HG02943 (cell line): Measurements from ENCODE around the gene HOXC11.

Experiments used
- ATAC-seq: cut with Tn5 transposase; IDR thresholded peaks from one replicate; pipeline ENCODE4 v1.9.1; 2021; ENCODE audit warnings: mild to moderate bottlenecking, low read depth, moderate library complexity; ENCODE audit not compliant: unreplicated experiment

The HOXC11 gene

DNA sequence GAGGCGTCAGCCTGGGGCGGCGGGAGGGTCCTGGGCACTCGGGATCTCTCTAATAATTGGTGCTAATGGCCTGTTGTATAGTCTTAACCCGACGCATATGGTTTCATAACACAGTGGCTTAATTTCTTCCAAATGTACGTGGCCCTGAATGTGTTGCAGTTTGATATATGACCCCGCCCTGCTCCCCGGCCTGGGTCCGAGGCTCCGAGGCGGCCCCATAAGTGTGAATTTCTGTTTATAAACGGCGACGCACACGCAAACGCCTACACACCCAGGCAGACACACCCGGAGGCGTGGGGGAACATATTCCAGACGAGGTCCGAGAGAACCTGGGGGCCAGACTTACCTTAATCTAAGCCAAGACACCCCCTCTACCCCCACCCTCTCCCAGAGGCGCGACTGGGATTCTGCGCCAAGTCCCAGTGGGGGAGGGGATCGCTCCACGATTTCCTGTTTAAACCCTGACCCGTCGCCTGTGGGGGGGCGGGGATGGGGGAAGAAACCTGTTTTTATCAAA, 45.6 kb downstream of the HOXC11 start:
- no peak for ATAC-seq

GRCh38 chr12:54019091-54019811, 46.3 kb downstream of the HOXC11 start:
- no peak for ATAC-seq

- ATAC-seq = no peak
Measured at GRCh38 chr12:54019924-54020590, 47.1 kb downstream of the HOXC11 start.

- no peak for ATAC-seq
Measured at GRCh38 chr12:54020591-54021405, 47.9 kb downstream of the HOXC11 start.

DNA sequence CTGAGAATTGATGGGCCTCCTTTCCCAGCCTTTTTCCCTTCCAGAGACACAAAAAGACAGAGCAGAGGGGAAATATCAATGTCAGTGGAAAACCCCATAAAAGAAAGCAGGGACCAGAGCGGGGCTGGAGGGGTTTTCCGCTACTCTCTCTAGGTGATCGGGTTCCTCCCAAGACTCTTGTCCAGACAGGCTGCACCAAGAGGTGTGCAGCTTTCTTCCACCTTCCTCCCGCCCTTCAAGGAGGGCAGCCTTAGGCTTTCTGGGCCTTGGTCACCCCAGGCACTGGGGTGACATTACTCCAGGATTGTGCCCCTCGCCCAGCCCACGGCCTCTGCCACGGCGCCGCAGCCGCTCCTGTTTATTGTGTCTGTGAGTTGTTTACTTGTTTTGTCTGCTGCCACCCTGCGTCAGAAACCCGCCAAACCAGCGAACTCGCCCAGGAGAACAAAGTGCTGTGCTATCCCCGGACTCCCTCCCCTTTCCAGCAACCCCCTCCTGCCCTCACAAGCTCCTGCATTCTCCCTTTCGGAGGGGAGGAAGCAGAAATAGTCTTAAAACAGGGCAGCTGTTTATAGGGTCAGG, 48.6 kb downstream of the HOXC11 start:
- ATAC-seq = no peak

- no peak for ATAC-seq
Measured at GRCh38 chr12:54022960-54023884, 50.3 kb downstream of the HOXC11 start.

GRCh38 chr12:54024127-54024526, 51.2 kb downstream of the HOXC11 start:
- no peak for ATAC-seq

DNA sequence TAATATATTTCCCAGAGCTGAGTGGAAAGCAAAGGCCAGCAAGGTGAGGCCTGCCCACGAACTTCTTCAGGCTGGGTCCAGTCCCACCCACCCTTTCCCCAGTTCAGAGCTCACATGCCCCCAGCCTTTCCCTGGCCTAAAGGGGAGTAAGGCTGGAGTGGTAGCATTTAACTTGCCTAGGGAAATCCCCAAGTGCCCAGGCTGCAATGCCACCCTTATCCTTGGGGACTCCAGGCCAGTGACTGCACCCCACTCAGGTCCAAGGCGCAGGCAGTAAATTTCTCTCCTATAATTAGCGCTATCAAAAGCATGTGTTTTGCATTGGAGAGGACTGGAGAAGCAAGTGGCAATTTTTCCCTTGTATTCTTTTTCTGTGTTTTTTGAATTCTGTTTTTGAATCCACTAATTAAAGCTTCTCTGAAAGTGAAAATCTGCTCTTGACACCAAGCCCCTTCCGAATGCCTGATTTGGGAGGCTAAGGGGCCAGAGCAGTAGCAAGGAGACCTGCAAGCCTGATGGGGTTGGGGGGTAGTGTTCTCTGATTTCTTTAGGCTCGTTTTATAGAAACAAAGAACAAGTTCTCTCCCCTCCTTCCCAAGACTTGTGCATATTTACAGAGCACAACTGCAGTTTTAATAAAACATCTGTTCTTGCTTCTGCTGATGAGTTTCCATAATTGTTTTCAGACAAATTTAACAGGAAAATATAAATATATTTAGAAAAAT, 51.8 kb downstream of the HOXC11 start:
- ATAC-seq = no peak

DNA sequence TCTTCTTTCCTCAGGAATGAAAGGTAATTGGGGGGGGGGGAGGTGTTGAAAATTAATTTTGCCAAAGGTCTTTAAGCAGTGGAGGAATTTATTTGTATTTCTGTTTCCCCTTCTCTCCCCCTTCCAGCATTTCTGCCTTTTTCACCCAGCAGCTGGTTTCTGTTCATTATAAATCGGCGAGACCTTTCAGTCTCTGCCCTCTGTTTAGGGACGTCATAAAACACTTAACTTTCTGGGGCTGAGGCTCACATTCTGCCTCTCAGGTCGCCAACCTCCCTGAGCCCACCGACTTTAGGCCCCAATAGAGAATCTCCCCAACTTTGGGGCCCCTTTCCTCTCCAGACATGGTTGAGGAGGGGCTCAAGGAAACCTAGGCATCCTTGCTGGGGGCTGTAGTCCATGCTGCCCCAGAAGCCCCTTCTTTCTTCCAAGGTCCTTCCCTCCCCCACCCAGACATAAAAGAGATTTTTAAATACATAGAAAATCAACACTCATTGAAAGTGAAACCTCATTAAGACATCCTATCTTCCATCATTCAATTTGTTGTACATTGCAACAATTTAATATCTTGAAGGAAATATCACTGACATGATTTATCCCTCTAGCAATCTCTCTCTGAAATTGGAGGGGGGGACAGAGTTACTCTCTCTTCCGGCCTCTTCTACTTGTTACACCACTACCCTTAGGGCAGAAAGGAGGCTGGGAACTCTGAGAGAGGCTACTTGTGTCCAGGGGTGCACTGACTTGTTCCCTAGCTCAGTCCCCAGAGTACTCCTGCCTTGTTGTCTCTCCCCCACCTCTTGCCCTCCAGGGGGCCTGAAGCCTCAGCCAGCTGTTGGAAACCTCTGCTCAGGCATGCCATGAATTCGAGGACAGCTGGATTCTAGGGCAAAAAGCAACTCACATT, 52.8 kb downstream of the HOXC11 start:
- ATAC-seq = no peak

DNA sequence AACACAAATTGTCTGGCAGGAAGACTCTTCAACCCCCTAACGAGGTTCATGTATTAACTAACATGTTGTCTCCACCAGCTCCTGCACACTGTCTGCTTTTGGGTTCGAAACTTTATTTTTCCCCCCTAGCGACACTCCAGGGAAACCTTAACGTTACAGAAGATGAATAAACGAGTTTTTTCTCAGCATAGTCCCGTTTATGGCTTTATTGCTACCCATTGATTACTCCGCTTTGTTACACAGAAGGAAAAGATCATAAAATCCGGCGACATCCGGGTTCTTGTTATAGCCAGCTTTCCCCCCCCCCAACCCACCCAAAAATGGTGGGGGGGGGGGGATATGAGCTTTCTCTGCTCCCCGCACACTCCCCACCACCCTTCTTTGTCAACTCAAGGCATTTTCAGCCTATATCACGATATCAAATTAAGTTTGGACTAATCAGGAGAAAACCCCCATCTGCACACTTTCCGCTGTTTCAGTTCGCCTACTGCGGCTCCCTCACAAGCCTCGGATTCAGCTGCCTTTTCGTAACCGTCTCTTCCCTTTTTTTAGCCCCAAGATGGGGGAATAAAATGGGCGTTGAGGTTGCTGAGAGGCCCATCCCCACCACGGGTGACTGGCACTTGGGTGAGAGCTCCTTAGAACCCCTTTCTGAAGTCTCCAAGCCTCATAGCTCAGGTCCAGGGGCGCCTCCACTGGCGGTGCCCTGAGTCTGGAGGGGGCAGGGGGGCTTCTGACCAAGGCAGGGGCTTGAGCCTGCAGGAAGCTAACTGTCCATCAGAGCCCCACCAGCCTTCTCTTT, 53.9 kb downstream of the HOXC11 start:
- ATAC-seq = no peak
